Fibroblast of mammary gland (primary cell): ENCODE results near the gene ZNF577.

Experiments
- DNase-seq: peaks from one replicate; pipeline ENCODE4 v3.0.0-alpha.2; 2010; ENCODE audit warnings: low read depth
- H3K4me3 ChIP-seq: 2 replicates; pipeline ENCODE4 v1.5.1; 2011; ENCODE audit warnings: low read depth, mild to moderate bottlenecking, low read length, moderate library complexity; ENCODE audit not compliant: control insufficient read depth
- CTCF ChIP-seq: conservative IDR thresholded peaks from 2 replicates; pipeline ENCODE4 v1.5.1; 2011; ENCODE audit warnings: low read depth, low read length, inconsistent platforms; ENCODE audit not compliant: control insufficient read depth, insufficient read depth

ZNF577 gene

GRCh38 chr19:51861870-51862622 is 25.7 kb downstream of the ZNF577 start:
- no peak for TF ChIP-seq CTCF
- no peak overlapping the region for H3K4me3 ChIP-seq
- no peak for DNase-seq

DNA sequence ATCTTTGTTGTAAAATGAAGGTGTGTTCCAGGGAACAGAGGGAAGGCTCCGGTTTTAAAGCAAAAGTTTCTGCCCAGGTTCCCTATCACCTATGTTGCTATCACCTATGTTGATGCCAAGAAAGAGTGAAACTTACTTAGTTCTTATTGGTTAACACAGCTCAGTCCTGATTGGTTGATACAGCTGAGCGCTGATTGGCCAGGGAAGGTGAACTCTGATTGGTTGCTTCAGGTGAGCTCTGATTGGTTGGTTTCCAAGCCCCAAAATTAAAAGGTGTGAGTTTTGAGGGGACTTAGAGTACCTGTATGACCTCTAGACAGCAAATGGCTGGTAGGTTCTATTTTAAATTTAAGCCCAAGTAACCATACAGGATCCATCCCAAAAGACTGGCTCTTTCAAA is 50.6 kb downstream of the ZNF577 start:
- no peak for TF ChIP-seq CTCF
- DNase-seq, result no peak

DNA sequence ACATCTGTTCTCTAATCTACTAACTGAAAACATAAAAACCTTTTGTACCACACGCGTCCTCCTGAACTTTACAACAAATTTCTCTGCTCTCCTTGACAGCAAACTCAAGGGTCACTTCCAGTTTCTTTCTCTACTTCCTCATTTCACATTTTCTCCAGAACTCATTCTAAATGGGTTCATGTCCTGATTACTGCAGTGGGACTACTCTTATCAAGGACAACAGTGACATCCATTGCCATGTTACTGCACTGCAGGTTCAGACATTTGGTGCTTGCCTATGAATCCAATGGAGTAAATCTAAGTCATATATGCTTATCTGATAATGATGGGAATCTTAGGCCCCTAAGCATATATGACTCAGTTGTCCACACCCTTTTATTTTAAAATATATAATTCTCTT is 57.5 kb downstream of the ZNF577 start:
- DNase-seq, result peak; percentile 5
- no peak overlapping the region for H3K4me3 ChIP-seq
- TF ChIP-seq CTCF, result no peak

More for the DNA sequence above, 50.6 kb downstream of the ZNF577 start:
- H3K4me3 ChIP-seq, result no peak overlapping the region

- H3K4me3 ChIP-seq, result no peak overlapping the region
- no peak for TF ChIP-seq CTCF
- no peak for DNase-seq
Measured at GRCh38 chr19:51824281-51825005, 63.3 kb downstream of the ZNF577 start.

DNA sequence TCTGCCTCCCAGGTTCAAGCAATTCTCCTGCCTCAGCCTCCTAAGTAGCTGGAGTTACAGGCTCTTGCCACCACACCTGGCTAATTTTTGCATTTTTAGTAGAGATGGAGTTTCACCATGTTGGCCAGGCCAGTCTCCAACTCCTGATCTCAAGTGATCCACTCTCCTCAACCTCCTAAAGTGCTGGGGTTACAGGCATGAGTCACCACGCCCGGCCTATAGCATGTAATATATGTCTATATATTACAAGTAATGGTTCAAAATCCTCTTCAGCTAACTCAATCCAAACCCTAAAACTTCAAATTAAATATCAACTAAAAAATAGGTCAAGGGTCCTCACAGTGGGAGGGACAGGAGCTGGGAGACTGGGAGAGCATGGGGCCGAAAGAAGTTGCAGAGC is 64.8 kb downstream of the ZNF577 start:
- TF ChIP-seq CTCF, result no peak

GRCh38 chr19:51822325-51822724 is 65.4 kb downstream of the ZNF577 start:
- no peak for TF ChIP-seq CTCF
- DNase-seq, result peak; percentile 50
- no peak overlapping the region for H3K4me3 ChIP-seq

More for the DNA sequence above, 64.8 kb downstream of the ZNF577 start:
- no peak overlapping the region for H3K4me3 ChIP-seq
- no peak for DNase-seq
